Tongue (tissue), 2 donors: ENCODE results near the gene ARHGEF26. TPM values are rescaled to one million over a fixed set of nuclear protein-coding genes. Genes with fewer than 3 reads are reported as not detected.

Experiments
- DNase-seq: peaks from one replicate; pipeline ENCODE4 v3.0.0-alpha.2; 2015
- total RNA-seq: library from RNA; depleted of rRNA; stranded (reverse); fragments of >200 nt; gene quantifications from one replicate; pipeline ENCODE4 v1.2.3, GENCODE V29; 2014

ARHGEF26 gene
- total RNA-seq, 1 donor from 2014 or later, result 18.4 TPM

DNA sequence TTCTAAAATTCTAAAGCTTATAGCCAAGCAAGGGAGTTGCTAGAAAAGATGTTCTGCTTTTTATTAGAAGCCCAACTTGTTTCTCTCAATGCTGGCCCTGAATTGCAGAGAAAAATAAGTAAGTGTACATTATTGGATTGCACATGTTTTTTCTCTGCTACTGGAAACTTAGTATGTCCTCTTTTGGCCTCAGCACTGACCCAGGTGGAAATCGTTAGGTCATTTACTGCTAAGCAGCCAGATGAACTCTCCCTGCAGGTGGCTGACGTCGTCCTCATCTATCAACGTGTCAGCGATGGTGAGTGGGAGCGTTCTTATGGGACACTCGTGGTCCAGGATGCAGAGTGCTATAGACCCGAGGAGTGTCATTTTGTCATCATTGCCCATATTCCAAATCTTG, 133.3 kb downstream of the ARHGEF26 start:
- no peak for DNase-seq

DNA sequence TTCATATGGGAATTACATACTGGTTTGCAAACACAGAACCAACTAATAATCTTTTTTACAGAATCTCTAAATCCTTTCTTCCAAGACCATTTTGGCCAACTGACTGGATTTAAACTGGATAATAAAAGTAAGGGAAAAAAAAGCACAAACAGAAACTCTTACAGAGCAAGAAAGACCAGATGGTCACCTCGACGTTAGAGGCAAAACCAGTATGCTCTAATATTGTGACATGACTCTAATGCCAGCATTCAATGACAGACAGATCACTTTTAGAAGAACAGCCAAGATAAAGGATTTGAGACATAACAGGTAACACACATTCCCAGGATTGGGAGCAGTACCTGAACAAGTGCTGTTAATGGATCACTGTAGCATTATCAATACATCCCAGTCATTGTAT, 152.2 kb downstream of the ARHGEF26 start:
- no peak for DNase-seq

DNA sequence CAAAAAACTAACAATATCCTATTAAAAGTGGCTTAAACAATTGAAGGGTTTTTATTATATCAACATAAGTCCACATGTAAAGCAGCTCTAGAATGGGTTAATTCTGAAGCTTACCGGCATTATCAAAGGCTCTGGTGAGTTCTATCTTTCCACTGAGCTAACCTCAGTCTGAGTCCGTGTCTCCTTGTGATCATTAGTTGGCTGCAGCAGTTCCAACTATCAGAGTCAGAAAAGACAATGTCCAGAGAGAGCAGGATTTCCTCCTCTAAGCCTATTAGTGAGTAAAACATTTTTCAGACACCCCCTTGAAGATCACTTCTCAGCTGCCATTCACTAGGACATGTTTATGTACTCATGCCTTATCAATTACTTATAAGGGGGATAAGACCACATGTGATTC, 153.2 kb downstream of the ARHGEF26 start:
- no peak for DNase-seq

DNA sequence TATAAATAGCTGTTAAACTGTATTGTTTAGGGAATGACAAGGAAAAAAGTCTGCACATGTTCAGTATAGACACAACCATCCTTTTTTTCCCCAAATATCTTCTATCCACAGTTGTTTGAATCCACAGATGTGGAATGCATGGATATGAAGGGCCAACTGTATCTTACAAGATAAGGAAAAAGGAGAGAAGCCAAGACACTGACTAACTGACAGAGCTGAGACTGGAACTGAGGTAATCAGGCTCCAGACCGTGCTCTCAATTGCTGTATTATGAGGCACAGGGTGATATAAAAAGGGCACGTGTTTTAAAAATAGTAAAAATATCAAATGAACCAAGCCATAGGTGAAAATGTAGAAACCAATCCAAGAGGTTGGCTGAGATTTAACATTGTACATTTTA, 154.1 kb downstream of the ARHGEF26 start:
- DNase-seq, result no peak

DNA sequence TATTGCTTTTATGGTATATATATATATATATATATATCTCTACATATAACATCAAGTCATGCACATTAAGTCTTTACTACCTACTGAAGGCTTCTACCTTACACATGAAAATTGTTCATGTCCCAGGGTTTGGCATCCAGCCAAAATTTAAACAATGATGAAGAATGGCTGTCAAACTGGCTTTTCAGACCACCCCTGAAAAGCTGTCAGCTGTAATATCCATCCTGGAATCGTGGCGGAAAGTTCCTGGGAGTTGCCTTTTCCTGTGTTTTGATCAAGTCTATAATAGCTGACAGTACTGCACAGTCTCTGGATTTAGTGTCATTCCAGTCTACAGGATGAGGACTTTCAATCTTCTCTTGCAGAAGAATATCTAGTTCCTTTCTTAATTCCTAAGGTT, 154.8 kb downstream of the ARHGEF26 start:
- DNase-seq, result no peak

DNA sequence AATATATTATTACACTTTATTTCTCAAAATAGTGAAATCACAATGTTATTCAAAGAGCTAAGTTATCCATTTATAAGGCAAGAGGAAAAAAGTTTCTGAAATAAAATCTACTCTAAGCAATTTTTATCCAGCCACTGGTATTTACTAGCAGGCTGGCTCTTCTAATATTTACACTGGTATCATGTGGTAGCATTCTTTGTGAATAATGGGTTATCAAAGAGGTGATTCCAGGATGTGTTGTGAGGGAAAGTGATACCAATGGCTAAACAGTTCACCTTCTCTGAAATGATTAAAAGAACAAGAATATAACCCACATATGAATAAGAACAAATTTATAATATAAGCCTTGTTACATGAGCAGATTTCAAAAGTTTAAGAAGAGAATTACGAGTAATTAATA, 159.0 kb downstream of the ARHGEF26 start:
- DNase-seq, result no peak

DNA sequence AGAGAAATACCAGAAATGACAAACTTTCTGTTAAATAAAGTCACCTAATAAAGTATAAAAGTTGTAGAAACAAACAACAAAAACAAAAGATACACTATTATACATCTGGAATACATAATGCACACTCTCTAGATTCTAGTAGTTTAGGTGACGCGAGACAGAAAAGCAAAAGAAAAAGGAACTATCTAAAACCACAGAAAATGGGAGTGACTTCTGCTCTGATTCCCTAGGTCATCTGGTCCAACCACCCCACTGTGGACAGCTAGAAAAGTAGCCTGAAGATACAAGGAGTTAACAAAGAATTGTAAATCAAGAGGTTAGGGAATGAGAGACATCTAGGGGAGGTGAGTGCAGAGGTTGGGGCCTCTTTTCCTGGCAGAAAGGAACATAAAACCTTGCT, 164.0 kb downstream of the ARHGEF26 start:
- DNase-seq, result no peak

DNA sequence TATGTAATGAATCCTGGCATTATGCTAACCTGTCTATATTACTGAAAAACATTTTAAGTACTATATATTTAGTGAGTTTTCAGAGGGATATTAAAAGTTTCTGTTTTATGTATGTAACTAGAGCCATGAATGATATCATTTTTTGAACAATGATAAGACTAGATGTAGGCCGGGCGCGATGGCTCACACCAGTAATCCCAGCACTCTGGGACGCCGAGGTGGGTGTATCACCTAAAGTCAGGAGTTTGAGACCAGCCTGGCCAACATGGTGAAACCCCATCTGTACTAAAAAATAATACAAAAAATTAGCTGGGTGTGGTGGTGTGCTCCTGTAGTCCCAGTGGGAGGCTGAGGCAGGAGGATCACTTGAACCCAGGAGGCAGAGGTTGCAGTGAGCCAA, 169.0 kb downstream of the ARHGEF26 start:
- DNase-seq, result no peak

DNA sequence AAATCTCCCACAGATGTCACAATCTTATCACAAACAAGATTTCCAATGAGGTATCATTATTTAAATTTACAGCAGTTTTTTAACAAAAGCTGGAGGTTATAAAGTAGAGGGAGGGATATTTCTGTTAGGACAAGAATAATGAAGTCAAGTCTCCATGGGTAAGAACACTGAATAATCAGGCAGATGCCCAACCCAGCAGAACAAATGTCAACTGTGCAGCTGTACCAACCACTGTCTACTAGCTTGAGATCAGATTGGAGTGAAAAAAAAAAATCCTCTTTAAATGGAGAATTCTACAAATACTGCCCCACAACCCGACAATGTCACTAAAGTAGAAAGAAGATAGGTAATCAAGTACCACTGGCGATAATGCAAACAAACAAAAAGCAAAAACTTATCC, 172.8 kb downstream of the ARHGEF26 start:
- no peak for DNase-seq

DNA sequence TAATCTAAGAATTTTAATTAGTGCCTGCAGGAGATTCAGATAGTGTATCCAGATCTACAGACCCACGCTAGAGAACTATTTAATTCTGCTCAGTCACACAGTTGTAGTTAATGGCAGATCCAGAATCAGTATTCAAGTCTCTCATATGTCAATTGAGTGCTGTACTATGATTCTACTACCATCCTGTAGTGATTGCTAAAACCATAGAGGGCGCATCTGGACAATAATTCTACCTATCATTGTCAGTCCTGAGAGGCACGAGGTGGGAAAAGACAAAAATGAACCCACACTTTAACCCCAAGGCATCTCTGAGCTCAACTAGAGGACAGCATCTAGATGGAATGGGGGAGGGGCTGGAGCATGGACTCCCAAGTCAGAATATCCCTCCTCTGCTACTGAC, 180.4 kb downstream of the ARHGEF26 start:
- DNase-seq, result no peak

DNA sequence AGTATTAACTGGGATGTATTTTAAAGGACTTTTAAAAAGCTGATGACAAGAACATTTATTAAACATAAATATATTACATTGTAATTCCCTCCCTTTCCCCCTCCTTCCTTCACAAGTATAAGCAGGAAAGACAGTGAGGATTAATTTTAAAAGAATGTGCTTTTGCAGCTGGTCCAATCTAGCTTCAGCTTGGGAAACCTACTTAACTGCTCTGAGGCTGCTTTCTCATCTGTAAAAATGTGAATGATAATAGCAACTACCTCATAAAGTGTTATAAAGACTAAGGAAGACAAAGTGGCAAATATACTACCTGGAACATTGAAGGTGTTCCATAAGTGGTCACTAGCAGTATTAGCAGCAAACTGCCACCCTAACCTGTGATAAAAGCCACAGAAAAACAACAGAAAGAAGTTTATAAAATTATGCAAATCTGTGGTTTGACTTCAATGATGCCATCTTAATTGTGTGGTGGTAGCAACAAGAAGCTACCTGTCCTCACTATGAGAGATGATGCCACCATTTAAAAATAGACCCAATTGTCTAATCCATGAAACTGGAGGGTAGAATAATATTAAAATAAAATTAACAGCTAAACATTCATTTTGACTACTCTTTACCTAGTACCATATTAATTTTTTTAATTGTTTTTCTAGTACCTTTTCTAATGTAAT, 183.1 kb downstream of the ARHGEF26 start:
- DNase-seq, result no peak

DNA sequence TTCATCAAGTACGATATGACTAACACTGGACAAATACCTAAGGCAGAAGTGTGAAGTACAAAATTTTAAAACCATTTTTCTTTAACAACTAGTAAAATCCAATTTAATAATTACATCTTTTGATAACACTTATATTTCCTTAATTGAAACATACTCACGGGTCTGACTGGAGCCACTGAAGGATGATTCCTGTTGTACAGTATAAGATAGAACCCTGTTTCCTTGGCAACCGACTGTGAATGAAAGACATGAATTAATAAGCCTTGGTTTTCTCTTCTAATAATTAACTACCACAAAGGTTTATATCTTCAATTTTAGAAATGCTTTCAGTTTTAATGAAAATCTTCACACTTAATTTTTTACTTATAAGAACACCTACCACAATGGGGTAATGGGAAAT, 183.7 kb downstream of the ARHGEF26 start:
- DNase-seq, result no peak

DNA sequence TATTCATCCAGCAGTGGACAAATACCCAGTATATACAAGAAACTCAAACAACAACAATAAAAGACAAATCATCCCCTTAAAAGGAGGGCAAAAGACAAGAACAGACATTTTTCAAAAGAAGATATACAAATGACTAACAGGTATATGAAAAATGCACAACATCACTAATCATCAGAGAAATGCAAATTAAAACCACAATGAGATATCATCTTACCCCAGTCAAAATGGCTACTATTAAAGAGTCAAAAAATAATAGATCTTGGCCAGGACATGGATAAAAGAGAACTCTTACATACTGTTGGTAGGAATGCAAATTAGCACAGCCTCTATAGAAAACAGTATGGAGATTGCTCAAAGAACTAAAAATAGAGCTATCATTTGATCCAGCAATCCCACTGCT, 186.2 kb downstream of the ARHGEF26 start:
- DNase-seq, result no peak

Other genes starting within 250 kb of the ARHGEF26 start
- gene DHX36, start 203.1 kb downstream of the ARHGEF26 start, total RNA-seq, result 97.1 TPM